GM21576 (cell line): ENCODE results near the gene MLLT1.

Source experiments
- ATAC-seq: cut with Tn5 transposase; IDR thresholded peaks from one replicate; pipeline ENCODE4 v1.9.1; 2021; ENCODE audit warnings: mild to moderate bottlenecking, moderate library complexity; ENCODE audit not compliant: unreplicated experiment

Gene MLLT1

GRCh38 chr19:6236310-6237291 lies 43.2 kb downstream of the MLLT1 start:
- no peak for ATAC-seq

DNA sequence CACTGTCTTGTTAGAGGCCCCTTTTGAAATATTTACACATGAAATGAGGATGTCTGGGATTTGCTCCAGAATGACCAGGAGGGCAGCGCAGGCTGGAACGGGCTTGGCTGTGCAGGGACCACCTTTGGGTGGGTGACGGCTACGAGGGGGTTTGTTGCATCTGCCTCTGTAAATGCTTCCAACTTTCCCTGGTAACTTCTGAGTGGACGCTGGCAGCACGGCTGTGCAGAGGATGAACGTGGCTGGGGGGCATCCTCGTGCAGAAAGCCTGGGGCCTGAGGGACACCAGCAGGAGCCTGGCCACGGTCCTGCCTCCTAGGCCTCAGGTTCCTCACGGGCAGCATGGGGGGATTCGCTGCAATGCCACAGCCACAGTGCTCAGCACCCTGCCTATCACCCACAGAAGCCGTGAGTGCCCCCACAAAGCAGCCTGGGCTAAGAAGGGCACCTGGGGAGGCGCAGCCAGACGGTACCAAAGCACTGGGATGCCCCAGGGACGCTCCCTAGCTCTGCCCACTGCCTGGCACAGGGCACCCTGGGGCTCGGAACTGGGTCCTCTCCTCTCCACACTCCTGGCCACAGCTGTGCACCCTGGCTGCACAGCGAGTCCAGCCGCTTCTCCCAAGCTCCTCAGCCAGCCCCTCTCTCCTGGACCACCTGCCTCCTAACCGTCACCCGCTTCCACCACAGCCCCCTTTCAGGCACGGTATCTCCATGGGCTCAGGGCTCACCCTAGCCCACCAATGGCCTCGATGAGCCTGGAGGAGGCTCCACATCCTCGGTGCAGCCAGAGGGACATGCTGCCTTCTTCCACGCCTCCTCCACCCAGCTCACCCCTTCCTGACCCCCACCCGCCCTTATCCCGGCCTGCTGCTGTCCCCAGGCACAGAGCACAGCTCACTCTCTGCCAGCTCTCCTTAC lies 44.5 kb downstream of the MLLT1 start:
- no peak for ATAC-seq

GRCh38 chr19:6234527-6234926 lies 45.2 kb downstream of the MLLT1 start:
- ATAC-seq = no peak

GRCh38 chr19:6233827-6234511 lies 45.8 kb downstream of the MLLT1 start:
- ATAC-seq = no peak

DNA sequence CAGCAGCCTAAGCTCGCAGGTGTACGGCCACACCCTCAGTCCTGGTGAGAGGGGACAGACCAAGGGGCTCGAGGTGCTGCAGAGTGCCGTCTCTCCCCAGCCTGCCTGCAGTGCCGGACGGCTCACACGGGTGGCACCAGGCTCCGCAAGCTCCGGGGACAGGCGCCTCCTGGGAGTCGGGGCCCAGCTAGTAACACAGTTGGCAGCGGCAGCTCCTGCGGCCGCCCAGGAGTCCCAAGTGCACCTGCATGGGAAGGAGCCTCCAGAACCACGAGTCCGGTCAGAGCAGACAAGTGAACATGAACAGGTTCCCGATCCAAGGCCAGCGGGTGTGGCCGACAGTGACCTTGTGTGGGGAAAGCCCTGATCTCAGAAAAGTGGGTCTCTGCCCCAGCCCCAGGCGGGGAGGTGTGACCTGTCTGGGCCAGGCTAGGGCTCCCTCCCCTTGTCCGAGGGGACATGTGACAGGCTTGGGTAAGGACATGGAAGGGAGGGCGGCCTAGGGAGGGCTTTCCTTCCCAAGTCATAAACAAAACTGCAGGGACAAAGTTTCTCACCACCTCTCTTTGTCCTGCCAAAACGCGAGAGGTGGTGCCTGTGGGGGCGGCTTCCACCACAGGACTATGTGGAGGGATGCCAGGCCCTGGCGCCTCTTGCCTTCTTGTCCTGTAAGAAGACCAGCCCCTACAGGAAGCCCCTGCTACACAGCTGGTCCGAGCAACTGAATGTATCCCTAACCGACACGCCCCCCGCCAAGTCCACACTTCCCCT lies 46.5 kb downstream of the MLLT1 start:
- ATAC-seq = no peak

- no peak for ATAC-seq
These were observed 47.1 kb downstream of the MLLT1 start for GRCh38 chr19:6232601-6233055.

- ATAC-seq = no peak
These were observed 48.8 kb downstream of the MLLT1 start for GRCh38 chr19:6230991-6231448.

DNA sequence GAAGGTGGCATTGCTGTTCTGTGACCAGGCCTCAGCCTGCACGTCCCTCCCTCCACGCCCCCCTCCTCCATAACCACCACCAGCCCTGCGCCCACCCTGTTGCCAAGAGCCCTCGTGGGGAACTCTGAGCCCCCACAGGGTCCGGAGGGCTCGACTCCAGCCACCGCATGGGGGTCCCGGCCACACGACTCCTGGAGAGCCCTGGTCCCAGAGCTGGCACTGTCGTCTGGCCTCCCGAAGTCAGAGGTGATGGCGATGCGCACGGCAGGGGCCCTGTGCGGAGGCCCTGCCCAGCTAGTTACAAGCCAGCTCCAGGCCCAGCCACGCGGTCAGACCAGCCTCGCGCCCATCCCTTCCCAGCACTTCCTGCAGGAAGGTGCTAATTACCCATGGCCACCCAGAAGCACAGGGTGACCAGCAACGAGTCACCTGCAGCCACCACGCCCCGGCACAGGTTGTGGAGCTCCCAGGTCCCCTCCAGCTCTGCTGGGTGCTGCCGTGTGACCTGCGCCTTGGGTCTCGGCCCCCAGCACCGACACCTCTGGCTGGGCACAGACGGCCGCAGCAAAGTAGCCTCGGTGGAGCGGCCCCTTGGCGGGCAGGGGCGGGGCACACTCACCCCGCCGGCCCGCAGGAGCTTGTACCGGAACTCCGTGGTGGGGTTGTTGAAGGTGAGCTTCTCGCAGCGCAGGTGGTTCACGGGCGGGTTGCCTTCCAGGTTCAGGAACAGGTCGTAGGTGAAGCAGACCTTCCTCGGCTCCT lies 49.6 kb downstream of the MLLT1 start:
- ATAC-seq = no peak

DNA sequence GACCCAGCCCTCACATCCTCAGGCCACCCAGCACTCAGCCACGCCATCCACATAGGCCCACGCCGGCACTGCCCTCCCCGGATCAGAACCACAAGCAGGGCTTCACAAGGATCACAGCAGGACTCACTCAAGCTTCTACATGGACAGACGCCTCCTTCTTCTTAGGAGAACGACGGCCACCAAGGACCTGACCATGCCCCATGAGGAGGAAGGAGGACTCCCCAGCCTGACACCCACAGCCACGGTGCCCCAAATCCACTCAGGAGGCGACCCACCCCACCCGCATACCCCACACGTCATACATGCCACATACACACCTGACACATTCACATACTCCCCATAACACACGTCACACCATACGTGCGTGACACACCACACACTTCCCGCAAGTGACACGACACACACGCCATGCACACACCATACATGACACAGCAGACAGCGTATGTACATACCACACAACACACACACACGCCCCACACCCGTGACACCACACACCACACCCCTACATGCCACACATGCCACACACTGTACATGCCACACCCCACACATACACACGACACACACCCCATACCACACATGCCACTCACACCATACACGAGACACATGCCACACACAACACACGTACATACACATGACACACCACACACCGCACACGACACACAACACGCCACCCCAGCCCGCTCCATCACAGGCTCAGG lies 50.4 kb downstream of the MLLT1 start:
- no peak for ATAC-seq

GRCh38 chr19:6228551-6229215 lies 51.1 kb downstream of the MLLT1 start:
- no peak for ATAC-seq

DNA sequence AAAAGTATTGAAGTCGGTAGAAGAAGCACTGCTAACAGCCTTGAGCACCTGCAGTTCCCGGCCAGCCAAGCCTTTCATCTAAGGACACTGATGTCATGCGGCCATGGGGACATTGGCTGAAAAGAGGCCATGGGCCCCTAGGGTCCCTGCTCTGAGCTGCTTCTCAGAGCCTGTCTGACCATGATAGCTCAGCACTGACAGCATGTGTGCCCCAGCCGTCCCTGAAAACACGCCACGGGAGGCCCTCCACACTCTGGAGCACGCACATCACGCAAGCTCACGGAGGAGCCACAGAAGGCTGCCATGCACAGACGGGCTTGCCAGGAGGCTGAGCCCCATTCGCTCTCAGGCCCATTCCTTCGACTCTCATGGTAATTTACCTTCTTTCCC lies 51.8 kb downstream of the MLLT1 start:
- no peak for ATAC-seq

GRCh38 chr19:6227156-6227935 lies 52.4 kb downstream of the MLLT1 start:
- no peak for ATAC-seq

- no peak for ATAC-seq
These were observed 53.2 kb downstream of the MLLT1 start for GRCh38 chr19:6226444-6227155.

DNA sequence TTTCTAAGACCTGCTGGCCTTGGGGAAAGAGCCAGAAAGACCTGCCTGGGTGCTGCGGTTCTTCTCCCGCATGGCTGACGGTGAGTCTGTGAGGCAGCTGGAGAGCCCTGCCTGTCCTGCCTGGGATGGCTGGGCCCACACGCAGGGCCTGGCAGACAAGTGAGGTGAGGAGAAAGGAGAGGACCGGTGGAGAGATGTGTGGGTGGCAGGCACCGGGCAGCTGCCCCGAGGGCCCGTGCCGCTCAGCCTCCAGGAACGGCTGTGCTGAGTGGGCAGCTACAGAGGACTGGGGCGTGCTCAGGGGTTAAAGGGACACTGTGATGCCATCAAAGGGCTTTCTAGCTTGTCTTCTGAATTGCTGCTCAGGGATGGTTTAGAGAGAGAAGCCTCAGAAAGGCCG lies 53.8 kb downstream of the MLLT1 start:
- no peak for ATAC-seq

GRCh38 chr19:6225232-6225865 lies 54.4 kb downstream of the MLLT1 start:
- ATAC-seq = no peak

GRCh38 chr19:6224308-6224675 lies 55.5 kb downstream of the MLLT1 start:
- ATAC-seq = no peak
